DLD1 (cell line): ENCODE data around the gene PAH.

Experiments used
- in situ Hi-C: cut with HindIII; loops from 2 replicates; pipeline ENCODE4 v1.10.0; 2017; ENCODE audit warnings: low sequenced_read_pairs

PAH gene

DNA sequence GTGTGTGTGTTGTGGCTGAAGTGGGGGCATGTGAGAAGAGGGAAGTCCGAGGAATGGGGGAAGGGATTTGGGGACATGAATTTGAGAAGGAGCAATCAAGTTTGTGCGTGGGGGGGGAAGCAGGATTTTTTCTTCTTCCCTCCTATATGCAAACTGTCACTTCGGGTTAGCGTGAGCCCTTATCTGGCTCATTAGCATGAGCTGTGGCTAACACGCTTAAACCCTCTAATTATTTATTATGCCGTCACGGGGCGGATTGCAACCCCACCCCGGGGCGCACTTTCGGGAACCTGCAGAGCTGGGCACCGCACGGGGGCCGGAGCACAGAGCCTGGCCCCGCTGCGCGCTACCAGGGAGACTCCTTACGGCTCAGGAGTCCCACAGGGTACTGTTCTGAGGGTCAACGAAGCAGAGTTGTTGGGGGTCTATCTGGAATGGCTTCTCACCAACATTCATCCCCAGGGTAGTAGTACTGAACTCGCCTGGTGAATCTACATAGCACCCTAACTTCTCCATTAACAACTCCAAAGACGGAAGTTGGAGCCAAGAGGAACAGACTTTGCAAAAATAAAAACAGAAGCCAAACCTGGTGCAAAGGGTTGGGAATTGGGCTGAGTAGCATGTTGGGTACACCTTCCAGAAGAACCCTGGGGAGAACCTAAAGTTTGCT is 34.0 kb upstream of the PAH start:
- in situ Hi-C loops, result no loop called here

DNA sequence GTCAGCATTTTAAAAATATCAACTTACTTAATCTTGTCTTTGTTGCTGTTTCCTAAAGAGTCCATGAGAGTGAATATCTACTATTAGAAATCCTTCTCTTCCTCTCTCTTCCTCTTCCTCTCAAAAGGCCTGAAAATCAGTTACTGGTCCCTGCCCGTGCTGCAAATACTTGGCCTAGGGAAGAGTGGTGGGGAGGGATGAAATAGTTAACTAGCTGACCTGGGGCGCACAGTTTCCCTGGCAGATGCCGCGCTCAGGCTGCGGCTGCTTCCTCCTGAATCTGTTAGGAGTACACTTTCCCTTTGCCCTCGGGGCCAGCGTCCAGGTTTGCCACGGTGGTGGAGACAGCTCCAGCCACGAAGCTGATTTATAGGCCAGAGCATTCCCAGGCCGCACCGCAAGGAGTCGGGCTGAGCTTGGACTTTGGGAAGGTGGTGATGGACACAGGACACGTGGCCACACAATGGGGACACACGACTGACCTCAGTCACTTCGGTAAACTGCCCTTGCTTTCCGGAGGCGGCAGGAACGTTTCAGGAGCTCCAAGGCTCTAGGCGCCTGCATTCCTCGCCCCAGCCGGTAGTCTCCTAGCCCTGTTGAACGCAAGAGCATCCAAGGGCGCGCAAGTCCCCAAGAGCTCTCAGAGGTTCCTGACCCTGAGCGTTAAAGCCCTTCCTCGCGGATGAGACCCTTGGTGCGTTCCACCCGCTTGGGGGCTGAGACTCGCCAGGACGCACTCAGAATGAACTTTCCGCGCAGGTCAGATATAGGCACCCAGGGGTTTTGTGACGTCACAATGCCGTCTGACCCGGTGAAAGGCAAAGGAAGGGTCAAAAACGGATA is 33.3 kb upstream of the PAH start:
- in situ Hi-C loops, result no loop called here

DNA sequence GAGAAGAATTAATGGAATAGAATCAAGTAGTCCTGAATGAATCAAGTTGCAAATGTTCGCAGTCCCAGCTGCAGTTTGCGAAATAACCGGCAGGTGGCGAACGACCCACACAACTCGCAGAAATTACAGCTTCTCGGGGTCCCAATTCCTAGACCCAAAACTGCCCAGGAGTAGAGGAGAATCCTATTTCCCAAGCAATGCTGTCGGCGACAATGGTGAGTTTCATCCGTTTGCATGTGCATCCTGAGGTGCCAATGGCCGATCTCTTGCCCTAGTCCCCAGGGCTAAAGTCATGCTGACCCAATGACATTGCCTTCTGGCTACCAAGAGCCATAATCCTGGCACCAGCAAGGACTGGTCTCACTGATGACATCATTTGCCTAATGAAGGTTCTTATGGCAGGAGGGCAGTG is 31.9 kb upstream of the PAH start:
- in situ Hi-C loops, result no loop called here

DNA sequence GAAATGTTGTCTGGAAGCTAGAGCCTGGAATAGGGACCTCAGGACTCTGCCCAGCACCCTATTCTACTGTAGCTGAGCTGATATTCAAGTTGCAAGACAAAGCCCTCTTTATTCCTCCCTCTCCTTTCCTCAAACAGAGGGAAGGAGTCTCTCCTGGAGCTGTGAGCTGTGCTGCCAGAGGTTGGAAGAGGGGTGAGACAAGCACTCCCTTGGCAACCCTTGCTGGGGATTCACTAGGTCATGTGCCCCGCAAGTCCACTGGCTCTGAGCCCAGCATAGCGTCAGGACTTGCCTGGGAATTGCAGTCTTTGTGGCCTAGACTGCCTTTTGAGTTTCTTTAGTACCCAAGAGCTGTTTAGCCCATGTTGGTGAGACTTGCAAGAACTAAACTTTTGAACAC is 29.0 kb upstream of the PAH start:
- in situ Hi-C loops, result no loop called here

DNA sequence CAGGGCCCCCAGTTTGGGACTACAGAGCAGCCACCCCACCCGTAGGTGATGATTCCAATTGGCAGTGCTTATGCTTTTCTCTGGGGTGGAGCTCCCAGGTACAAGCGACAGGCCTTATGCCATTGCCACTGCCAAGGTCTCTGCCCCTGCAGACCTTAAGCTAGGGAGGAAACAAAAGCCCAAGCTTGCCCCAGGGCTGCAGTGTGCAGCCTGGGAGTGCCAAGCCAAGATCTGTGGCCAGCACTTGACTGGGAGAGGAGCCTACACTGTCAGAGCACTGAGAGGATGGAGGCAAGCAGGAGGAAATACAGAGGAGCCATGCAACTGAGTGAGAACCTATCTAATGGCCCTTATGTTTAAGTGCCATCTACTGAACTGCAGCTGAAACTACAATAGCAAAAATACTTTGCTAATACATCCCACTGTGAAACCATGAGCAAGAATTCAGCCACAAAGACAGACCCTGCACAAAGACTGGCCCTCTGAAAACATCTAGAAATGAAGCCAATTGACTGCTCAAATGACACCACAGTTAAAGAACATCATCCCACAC is 22.7 kb upstream of the PAH start:
- in situ Hi-C loops, result no loop called here

DNA sequence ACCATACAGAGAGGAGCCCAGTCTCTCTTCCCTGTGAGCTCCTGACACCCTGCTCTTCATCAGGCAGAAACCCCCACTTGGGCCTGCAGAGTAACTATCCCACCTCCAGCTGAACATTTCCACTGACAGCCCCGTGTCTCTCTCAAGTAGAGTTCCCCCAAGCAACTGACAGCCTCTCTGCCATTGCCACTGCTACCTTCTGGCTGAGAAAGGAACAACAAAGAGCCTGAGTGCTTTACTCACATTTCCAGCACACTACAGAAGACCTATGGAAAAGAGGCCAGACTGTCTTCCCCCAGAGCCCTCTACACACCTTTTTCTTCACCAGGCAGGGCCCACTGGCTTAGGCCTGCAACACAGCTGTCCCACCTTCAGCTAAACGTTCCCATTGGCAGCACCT is 22.0 kb upstream of the PAH start:
- in situ Hi-C loops, result no loop called here

DNA sequence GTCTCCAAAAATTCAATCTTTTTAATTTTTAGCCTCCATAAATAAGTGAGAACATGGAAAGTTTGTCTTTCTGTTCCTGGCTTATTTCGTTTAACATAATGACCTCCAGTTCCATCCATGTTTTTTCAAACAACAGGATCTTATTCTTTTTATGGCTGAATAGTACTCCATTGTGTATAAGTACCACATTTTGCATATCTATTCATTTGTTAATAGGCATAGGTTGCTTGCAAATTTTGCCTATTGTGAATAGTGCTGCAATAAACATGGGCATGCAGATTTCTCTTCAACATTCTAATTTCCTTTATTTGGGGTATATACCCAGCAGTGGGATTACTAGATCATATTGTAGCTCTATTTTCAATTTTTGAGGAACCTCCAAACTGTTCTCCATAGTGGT is 16.1 kb upstream of the PAH start:
- in situ Hi-C loops, result no loop called here

DNA sequence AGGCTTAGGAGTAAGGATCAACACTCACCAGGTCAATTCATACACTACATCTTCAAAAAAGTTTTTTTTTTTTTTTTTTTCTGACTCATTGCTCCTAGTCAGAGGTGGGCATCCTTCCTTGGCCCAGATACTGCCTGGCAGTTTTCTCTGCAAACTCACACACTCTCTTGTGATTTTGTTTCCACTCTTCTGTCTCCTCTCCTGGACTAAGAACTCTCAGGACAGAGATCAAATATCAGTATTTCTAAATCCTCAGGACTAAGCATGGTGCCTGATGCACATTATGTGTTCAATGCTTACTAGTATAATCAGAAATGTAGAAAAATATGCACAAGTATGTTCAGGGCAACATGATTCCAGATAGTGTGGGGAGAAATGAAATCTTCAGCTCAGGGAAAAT is 10.2 kb upstream of the PAH start:
- in situ Hi-C loops, result no loop called here

DNA sequence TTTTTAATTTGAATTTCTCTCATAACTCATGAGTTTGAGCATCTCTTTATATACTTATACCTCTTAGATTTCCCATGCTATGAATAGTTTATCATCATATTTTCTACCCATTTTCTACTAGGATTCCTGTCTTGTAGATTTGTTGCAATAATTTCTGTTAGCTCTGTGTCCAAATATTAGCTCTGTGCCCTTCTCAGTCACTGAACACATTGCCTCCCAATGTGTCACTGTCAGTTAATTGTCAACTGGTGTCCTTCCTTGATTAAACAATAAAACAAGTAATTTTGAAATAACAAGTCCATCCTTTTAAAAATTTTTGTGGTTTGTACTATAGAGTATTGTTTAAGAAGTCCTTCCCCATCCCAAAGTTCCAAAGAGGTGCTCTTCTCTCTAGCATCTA is 4.2 kb upstream of the PAH start:
- in situ Hi-C loops, result no loop called here

DNA sequence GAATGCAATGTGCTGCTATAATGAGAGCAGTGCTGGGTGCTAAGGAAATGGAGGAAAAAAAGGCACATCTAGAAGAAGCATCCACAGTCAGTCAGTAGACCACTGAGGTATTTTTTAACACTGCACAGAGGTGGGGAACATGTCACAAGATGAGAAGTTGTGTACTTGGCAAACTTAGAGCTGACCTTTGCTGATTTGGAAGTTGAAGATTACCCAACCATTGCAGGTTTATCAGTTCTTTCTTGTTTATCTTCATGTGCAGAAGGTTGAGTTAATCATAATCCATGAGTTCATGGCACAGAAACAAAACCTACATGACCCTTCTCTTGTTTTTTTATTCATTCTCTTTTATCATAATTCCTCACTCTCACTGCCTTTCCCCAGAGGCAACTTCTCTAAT is 3.2 kb upstream of the PAH start:
- in situ Hi-C loops, result no loop called here

DNA sequence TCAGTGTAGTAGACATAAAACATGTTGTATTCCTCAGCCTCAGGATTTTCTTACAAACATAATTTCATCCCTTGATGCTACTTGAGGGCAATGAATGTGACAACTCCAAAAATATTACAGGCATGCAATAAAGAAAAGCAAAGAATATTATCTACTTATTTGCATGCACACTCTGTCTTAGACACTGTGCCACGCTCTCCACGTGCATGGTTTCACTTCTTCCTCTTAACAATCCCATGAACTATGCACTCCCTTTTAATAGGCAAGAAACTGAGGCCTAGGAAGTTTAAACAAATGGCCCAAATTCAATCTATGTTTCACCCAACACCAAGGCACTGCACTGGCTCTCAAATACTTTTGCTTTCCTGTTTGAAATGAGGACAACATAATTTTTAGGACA is 1.8 kb upstream of the PAH start:
- in situ Hi-C loops, result no loop called here

DNA sequence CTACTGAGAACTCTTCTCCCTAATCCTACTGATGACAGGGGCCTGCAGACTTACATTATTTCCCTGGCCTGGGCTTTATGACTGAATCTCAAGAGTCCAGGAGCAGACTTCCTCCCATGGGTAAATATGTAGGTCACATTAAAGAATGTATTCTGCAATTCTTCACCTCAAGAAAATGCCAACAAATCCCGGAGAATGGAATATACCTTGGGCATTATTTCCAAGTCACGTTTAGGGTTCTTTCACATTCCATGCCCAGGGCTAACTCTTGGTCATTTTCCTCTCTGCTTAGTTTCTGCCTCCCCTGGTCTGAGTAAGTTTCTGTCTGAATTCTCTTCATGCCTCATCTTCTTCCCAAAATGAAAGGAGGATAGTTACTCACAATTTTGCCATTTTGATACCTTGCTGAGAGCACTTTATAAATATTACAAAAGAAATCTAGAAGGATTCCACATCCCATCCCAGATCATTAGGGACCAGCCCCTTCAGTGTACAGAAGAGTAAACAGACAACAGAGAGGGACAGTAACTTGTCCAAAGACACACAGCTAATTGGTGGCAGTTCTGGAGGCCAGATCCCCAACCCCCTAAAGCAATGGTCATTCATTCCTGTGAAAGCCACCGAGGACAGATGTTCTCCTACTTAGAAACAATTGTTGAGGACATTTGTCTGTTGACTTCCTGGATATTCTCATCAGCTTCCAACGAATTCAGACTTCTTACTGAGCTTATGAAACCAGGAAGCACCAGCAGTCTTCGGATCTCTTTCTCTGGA is 605 bp downstream of the PAH start:
- in situ Hi-C loops, result no loop called here

DNA sequence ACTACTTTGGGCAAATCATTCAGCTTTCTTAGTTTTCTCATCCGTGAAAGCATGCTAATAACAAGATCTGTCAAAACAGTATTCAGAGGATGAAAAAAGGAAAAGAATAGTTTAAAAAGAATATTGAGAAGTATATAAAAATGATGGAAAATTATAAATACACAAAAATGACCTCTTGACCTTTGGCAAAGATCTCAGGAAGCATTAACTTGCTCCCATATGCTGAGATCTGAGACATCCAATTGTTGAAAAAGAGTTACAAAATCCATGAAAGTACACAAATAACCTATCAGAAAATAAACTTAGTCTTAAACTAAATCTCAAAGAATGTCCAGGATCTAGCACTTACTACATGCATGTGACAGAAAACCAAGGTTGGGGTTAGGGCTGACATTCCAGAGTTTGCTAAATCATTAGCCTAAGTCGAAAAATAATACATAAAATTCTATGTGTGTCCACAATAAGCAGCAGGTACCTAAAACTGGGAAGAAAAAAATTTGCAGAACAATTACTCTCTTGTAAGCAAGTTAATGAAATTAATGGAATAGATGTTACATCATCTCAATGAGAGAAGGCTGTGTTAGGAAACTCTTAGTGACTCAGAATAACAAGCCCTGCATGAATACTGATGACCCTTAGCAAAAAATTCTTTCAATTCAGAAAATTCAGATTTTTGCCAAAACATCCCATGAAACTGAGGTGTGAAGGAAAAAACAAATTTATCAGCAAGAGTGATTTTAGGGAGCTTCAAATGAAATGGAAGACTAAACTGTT is 3.4 kb downstream of the PAH start:
- in situ Hi-C loops, result no loop called here

DNA sequence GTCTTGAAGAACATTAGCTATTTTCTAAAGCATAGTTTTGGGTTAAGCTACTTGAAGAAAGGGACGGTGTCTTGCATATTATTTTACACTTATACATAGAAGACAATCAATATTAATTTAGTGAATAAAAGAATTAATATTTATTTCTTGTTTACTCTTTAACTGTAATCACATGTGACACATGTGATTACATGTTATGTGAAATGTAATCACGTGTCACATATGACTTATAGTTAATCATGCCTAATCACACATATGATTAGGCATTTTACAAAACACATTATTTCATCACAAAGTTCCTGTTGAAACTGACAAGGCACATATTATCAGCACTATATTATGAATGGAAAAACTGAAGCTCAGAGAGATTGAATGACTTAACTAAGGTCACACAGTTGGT is 4.8 kb downstream of the PAH start:
- in situ Hi-C loops, result no loop called here

DNA sequence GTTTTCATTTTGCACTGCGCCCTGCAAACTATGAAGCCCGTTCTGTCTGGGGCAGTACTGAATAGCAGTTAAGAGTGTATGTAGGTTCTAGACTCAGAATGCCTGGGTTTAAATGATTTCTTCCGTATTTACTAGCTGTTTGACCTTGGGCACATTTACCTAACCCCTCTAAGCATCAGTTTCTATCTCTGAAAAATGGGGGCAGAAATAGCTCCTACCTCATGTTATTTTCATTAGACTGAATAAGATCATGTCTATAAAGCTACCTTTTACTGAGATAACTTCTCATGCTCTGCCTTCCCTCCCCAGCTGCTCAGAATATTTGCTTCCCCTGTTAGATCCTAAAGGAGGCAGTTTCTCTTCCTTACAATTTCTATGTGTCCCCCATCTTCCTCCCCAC is 5.7 kb downstream of the PAH start:
- in situ Hi-C loops, result no loop called here

DNA sequence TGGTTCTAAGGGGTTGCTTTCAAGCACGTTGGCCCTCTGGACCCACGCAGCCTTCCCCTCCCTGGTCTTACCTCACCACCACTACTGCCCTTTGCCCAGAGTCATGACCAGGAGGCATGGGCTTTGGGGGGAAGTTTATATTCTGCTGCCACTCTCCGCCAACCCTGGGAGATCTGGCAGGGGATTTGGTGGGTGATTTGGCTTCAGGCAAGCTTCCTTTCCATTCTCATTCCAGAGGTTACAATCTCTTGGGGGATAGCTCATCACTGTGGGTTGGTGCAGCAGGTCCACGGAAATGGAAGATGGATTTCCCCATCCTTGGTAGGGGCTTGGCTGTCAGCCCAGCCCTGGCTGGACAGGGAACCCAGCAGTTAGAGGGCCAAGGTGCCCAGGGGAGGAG is 6.3 kb downstream of the PAH start:
- in situ Hi-C loops, result no loop called here

DNA sequence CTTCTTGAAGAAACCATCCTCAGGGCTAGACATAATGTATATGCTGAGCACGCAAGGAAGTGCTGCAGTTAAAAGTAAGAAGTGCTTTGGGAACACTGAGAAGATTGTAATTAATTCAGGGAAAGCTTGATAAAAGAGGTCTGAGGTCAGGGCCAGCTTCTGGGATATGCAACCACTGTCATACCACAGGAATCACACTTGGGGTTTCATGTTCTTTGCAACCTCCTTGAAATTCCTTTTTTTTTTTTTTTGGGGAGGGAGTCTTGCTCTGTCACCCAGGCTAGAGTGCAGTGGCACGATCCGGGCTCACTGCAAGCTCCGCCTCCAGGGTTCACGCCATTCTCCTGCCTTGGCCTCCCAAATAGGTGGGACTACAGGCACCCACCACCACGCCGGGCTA is 6.9 kb downstream of the PAH start:
- in situ Hi-C loops, result no loop called here

DNA sequence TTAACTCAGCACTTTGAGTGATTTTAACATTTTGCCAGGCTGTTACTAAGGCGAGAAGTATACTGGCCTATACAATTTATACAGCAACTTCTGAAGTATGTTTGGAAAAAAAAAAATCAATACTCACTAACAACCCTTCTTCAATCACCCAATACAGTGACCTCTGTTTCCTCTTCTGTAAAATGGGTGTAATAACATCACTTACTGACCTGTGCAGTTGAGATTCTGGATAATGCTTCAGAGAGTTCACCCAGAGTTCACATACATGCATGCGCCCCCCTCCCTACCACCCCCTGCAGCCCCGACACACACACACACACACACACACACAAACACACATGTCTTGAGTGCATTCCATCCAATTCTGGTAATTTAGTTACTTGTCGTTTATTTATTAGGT is 9.1 kb downstream of the PAH start:
- in situ Hi-C loops, result no loop called here

DNA sequence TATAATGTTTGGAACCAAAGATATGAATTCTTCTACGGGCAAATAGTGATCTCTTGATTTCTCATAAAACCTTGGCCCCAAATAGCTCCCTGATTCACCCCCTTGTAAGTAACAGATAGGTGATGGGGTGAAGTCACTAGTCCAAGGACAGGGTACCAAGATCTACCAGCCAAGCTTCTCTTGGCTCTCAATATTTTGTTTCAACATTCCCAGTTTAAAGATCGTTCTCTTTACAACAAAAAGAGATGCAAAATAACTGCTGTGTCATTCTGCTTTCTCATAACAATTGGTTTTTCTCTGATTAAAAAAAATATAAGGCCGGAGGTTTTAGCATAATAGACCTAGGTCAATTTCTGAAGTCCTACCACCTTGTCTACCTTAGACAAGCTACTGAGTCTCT is 11.8 kb downstream of the PAH start:
- in situ Hi-C loops, result no loop called here

DNA sequence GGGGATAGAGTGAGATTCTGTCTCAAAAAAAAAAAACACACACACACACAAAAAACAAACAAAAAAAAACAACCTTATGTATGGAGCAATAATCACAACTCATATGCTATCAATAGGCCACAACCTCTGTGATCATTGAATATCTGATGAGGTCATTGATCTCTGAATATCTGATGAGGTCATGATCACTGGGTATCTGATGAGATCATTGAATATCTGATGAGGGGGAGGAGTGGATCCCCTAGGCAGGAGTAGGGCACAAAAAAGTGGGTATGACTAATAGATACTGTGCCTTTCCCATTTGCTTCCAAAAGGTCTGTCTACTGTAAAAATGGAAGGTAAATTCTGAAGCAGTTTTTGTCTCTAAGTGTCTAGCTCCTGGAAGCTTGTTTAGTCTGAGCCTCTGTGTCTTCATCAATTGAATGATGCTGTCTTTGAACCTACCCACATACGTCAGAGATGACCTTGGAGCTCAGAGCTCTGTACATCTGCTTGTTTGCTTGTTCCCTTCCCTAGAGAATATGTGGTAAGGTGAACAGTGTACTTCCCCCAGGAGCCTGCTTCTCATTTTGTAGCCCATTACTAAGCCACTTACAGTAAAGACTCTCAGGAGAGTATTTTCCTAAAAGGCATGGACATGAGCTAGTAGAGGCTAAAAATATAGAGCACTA is 13.6 kb downstream of the PAH start:
- in situ Hi-C loops, result no loop called here
